CD4-positive, alpha-beta T cell (primary cell): Measurements from ENCODE around the gene PAX2. TPM values are rescaled to one million over a fixed set of nuclear protein-coding genes. Genes with fewer than 3 reads are reported as not detected.

Experiments used
- ATAC-seq: fragments of 200-7000 bp; cut with Tn5 transposase; one replicate; pipeline ENCODE4 v1.10.0; 2022; ENCODE audit warnings: mild to moderate bottlenecking; ENCODE audit not compliant: poor library complexity
- CTCF ChIA-PET: fragments of 350-600 bp; sonication (Branson Sonifier 250); formaldehyde crosslinking; loops from one replicate; lab custom pipeline; 2021; ENCODE audit warnings: antibody characterized with exemption, inconsistent platforms; lab: Charles Lee
- POLR2A ChIA-PET: fragments of 350-600 bp; sonication (Branson Sonifier 250); formaldehyde crosslinking; loops from one replicate; lab custom pipeline; 2021; ENCODE audit warnings: antibody characterized with exemption, inconsistent platforms; lab: Charles Lee
- DNase-seq, 14 experiments: peaks; one replicate each; pipeline ENCODE4 v3.0.0-alpha.2; 2013 to 2020; ENCODE audit warnings: mixed read lengths in 2 of 14
- H3K27ac ChIP-seq, 2 donors: one replicate each; pipeline versions ENCODE4 v1.5.1 to v1.7.0; 2013; ENCODE audit warnings: low read length in 2 of 2, low read depth in 1 of 2, mild to moderate bottlenecking in 1 of 2
- H3K27me3 ChIP-seq, 2 experiments: 1 replicate in 1 of 2; 2 replicates in 1 of 2; pipeline versions ENCODE4 v1.6.1 to v1.7.0; 2013; ENCODE audit warnings: low read length in 2 of 2, control low read depth in 1 of 2, mild to moderate bottlenecking in 1 of 2, moderate library complexity in 1 of 2; ENCODE audit not compliant: insufficient read depth in 2 of 2, control insufficient read depth in 1 of 2
- H3K36me3 ChIP-seq: one replicate; pipeline ENCODE4 v1.6.1; 2013; ENCODE audit warnings: low read length, control low read depth; ENCODE audit not compliant: insufficient read depth
- H3K4me1 ChIP-seq: one replicate; pipeline ENCODE4 v1.6.1; 2013; ENCODE audit warnings: low read length, control low read depth; ENCODE audit not compliant: insufficient read depth
- H3K4me3 ChIP-seq: one replicate; pipeline ENCODE4 v1.5.1; 2013; ENCODE audit warnings: mild to moderate bottlenecking, low read length, moderate library complexity
- H3K9me3 ChIP-seq, 2 experiments: 1 replicate in 1 of 2; 2 replicates in 1 of 2; pipeline versions ENCODE4 v1.6.1 to v1.7.0; 2013; ENCODE audit warnings: low read length in 2 of 2, mild to moderate bottlenecking in 2 of 2, control low read depth in 1 of 2, moderate library complexity in 1 of 2; ENCODE audit not compliant: control insufficient read depth in 1 of 2, insufficient read depth in 1 of 2
- H3K27ac Mint-ChIP-seq: one replicate; pipeline ENCODE4 v1.8.0; 2020; ENCODE audit warnings: mixed read lengths
- H3K27me3 Mint-ChIP-seq: one replicate; pipeline ENCODE4 v1.8.0; 2021; ENCODE audit warnings: mixed read lengths
- H3K36me3 Mint-ChIP-seq: one replicate; pipeline ENCODE4 v1.8.0; 2021; ENCODE audit warnings: low read depth, mixed read lengths
- H3K4me1 Mint-ChIP-seq: one replicate; pipeline ENCODE4 v1.8.0; 2021; ENCODE audit warnings: low read depth, mixed read lengths
- H3K4me3 Mint-ChIP-seq: one replicate; pipeline ENCODE4 v1.8.0; 2020; ENCODE audit warnings: mild to moderate bottlenecking, mixed read lengths
- H3K9me3 Mint-ChIP-seq: one replicate; pipeline ENCODE4 v1.8.0; 2020; ENCODE audit warnings: mixed read lengths
- CTCF ChIP-seq: fragments of 200-600 bp; IDR thresholded peaks from one replicate; pipeline ENCODE4 v1.8.0; 2022; ENCODE audit warnings: antibody characterized with exemption, mild to moderate bottlenecking
- intact Hi-C, 2 experiments: fragments of 100-400 bp; cut with DNase I in 1 of 2; cut with micrococcal nuclease in 1 of 2; formaldehyde crosslinking; loops; one replicate each; pipeline versions ENCODE4 v1.15.1 to v1.9.0; 2023 to 2025; cut with DNase I, micrococcal nuclease
- total RNA-seq, 174 experiments: library from RNA in 2 of 174; stranded (reverse) in 2 of 174; gene quantifications; one replicate each; pipeline ENCODE4 v1.2.3 and lab custom pipeline; 2021 to 2026

PAX2 gene
- total RNA-seq, 2 experiments from 2014 or later: not detected

- Histone ChIP-seq H3K4me3 (no peak overlapping the region), H3K36me3 (no peaks in the 10 kb centered on the region), H3K27ac (no peak overlapping the region), H3K4me1 (no peaks in the 10 kb centered on the region), H3K9me3 (no peaks in the 10 kb centered on the region), H3K27me3 (peaks cover 0 to 2% of the 10 kb centered on the region in 2 experiments)
- ChIA-PET POLR2A (no interaction called here), CTCF (interaction anchor here (1.0 kb wide), 1 partner anchor 311 kb away, joined by 3 read pairs; no protein-coding TSS in a partner anchor)
- no peak overlapping the region for H3K4me3 Mint-ChIP-seq
- no peak for ATAC-seq
- H3K36me3 Mint-ChIP-seq: no peaks in the 10 kb centered on the region
- intact Hi-C loops: no loop called here
- no peak for DNase-seq
- peaks cover 17% of the 10 kb centered on the region for H3K27me3 Mint-ChIP-seq
- H3K9me3 Mint-ChIP-seq: no peaks in the 10 kb centered on the region
- no peak for TF ChIP-seq CTCF
- no peaks in the 10 kb centered on the region for H3K4me1 Mint-ChIP-seq
- no peak overlapping the region for H3K27ac Mint-ChIP-seq
Observed at GRCh38 chr10:100873146-100873826, 127.9 kb downstream of the PAX2 start.

- DNase-seq (no peak), ATAC-seq (no peak)
- no peaks in the 10 kb centered on the region for H3K9me3 ChIP-seq
- H3K4me1 Mint-ChIP-seq: no peaks in the 10 kb centered on the region
- no peak overlapping the region for H3K27ac ChIP-seq
- no peak overlapping the region for H3K4me3 Mint-ChIP-seq
- peaks cover 0 to 2% of the 10 kb centered on the region in 2 experiments for H3K27me3 ChIP-seq
- no peak overlapping the region for H3K4me3 ChIP-seq
- no peaks in the 10 kb centered on the region for H3K36me3 ChIP-seq
- no peak overlapping the region for H3K27ac Mint-ChIP-seq
- H3K27me3 Mint-ChIP-seq: peaks cover 17% of the 10 kb centered on the region
- no peaks in the 10 kb centered on the region for H3K4me1 ChIP-seq
- ChIA-PET CTCF (no interaction called here), POLR2A (no interaction called here)
- no peaks in the 10 kb centered on the region for H3K36me3 Mint-ChIP-seq
- no peak for TF ChIP-seq CTCF
- no peaks in the 10 kb centered on the region for H3K9me3 Mint-ChIP-seq
- intact Hi-C loops: no loop called here
Observed at GRCh38 chr10:100873827-100874326, 128.5 kb downstream of the PAX2 start.

- no peaks in the 10 kb centered on the region for H3K9me3 ChIP-seq
- H3K4me1 ChIP-seq: no peaks in the 10 kb centered on the region
- ChIA-PET POLR2A (no interaction called here), CTCF (no interaction called here)
- no peak for ATAC-seq
- H3K27me3 ChIP-seq: peaks cover 0 to 2% of the 10 kb centered on the region in 2 experiments
- no peaks in the 10 kb centered on the region for H3K36me3 ChIP-seq
- H3K9me3 Mint-ChIP-seq: no peaks in the 10 kb centered on the region
- no peak overlapping the region for H3K27ac ChIP-seq
- no peak overlapping the region for H3K4me3 ChIP-seq
- H3K27ac Mint-ChIP-seq: no peak overlapping the region
- H3K27me3 Mint-ChIP-seq: peaks cover 11% of the 10 kb centered on the region
- intact Hi-C loops: loop anchor here in 1 of 2 experiments (5.0 kb wide), 2 partner anchors 203 to 313 kb away; no protein-coding TSS in a partner anchor
- H3K4me3 Mint-ChIP-seq: no peak overlapping the region
- DNase-seq: no peak
- no peaks in the 10 kb centered on the region for H3K36me3 Mint-ChIP-seq
- H3K4me1 Mint-ChIP-seq: no peaks in the 10 kb centered on the region
- no peak for TF ChIP-seq CTCF
Observed at GRCh38 chr10:100874702-100875483, 129.5 kb downstream of the PAX2 start.
